ENCODE results near the gene MGMT. TPM values are rescaled to one million over a fixed set of nuclear protein-coding genes. Genes with fewer than 3 reads are reported as not detected.

MGMT gene
- total RNA-seq, 1 donor from 2014 or later = 13.9 TPM

- DNase-seq (ENCODE audit: low spot score) = no peak
- H3K4me3 Mint-ChIP-seq (ENCODE audit: unreplicated experiment) = no peak overlapping the region
- no peaks in the 10 kb centered on the region for H3K4me1 Mint-ChIP-seq (ENCODE audit: low read depth)
- no peak for TF ChIP-seq CTCF (IDR thresholded peaks at IDR 0.05)
- H3K27me3 Mint-ChIP-seq (ENCODE audit: low read depth) = no peaks in the 10 kb centered on the region
- H3K36me3 Mint-ChIP-seq (ENCODE audit: low read depth) = peaks cover 4% of the 10 kb centered on the region
- no peak overlapping the region for H3K27ac Mint-ChIP-seq (ENCODE audit: unreplicated experiment)
- H3K9me3 Mint-ChIP-seq (ENCODE audit: low read depth) = peaks cover 28% of the 10 kb centered on the region
These were observed 260.5 kb downstream of the MGMT start for GRCh38 chr10:129727495-129727894.

- DNase-seq (ENCODE audit: low spot score) = no peak
- no peak overlapping the region for H3K27ac Mint-ChIP-seq (ENCODE audit: unreplicated experiment)
- no peaks in the 10 kb centered on the region for H3K4me1 Mint-ChIP-seq (ENCODE audit: low read depth)
- H3K36me3 Mint-ChIP-seq (ENCODE audit: low read depth) = peaks cover 2% of the 10 kb centered on the region
- H3K27me3 Mint-ChIP-seq (ENCODE audit: low read depth) = no peaks in the 10 kb centered on the region
- peaks cover 22% of the 10 kb centered on the region for H3K9me3 Mint-ChIP-seq (ENCODE audit: low read depth)
- H3K4me3 Mint-ChIP-seq (ENCODE audit: unreplicated experiment) = no peak overlapping the region
- TF ChIP-seq CTCF (IDR thresholded peaks at IDR 0.05) = no peak
These were observed 261.3 kb downstream of the MGMT start for GRCh38 chr10:129728246-129728820.

GRCh38 chr10:129728905-129729795 is 262.1 kb downstream of the MGMT start:
- no peak overlapping the region for H3K4me3 Mint-ChIP-seq (ENCODE audit: unreplicated experiment)
- no peak overlapping the region for H3K27ac Mint-ChIP-seq (ENCODE audit: unreplicated experiment)
- no peak for TF ChIP-seq CTCF (IDR thresholded peaks at IDR 0.05)
- DNase-seq (ENCODE audit: low spot score) = no peak
- no peaks in the 10 kb centered on the region for H3K27me3 Mint-ChIP-seq (ENCODE audit: low read depth)
- H3K4me1 Mint-ChIP-seq (ENCODE audit: low read depth) = no peaks in the 10 kb centered on the region
- H3K36me3 Mint-ChIP-seq (ENCODE audit: low read depth) = peaks cover 2% of the 10 kb centered on the region
- peaks cover 22% of the 10 kb centered on the region for H3K9me3 Mint-ChIP-seq (ENCODE audit: low read depth)

GRCh38 chr10:129730272-129730992 is 263.4 kb downstream of the MGMT start:
- no peak for DNase-seq (ENCODE audit: low spot score)
- TF ChIP-seq CTCF (IDR thresholded peaks at IDR 0.05) = no peak
- Mint-ChIP-seq H3K9me3 (ENCODE audit: low read depth) (peaks cover 20% of the 10 kb centered on the region), H3K4me1 (ENCODE audit: low read depth) (no peaks in the 10 kb centered on the region), H3K27ac (ENCODE audit: unreplicated experiment) (no peak overlapping the region), H3K36me3 (ENCODE audit: low read depth) (peaks cover 2% of the 10 kb centered on the region), H3K4me3 (ENCODE audit: unreplicated experiment) (no peak overlapping the region), H3K27me3 (ENCODE audit: low read depth) (no peaks in the 10 kb centered on the region)

GRCh38 chr10:129730993-129731325 is 263.9 kb downstream of the MGMT start:
- H3K27ac Mint-ChIP-seq (ENCODE audit: unreplicated experiment) = no peak overlapping the region
- no peak for TF ChIP-seq CTCF (IDR thresholded peaks at IDR 0.05)
- H3K4me1 Mint-ChIP-seq (ENCODE audit: low read depth) = no peaks in the 10 kb centered on the region
- no peaks in the 10 kb centered on the region for H3K27me3 Mint-ChIP-seq (ENCODE audit: low read depth)
- H3K9me3 Mint-ChIP-seq (ENCODE audit: low read depth) = peaks cover 18% of the 10 kb centered on the region
- DNase-seq (ENCODE audit: low spot score) = no peak
- no peak overlapping the region for H3K4me3 Mint-ChIP-seq (ENCODE audit: unreplicated experiment)
- H3K36me3 Mint-ChIP-seq (ENCODE audit: low read depth) = peaks cover 2% of the 10 kb centered on the region

Measured in chondrocyte (in vitro differentiated cells).